ENCODE results near the gene FAT4. TPM values are rescaled to one million over a fixed set of nuclear protein-coding genes. Genes with fewer than 3 reads are reported as not detected.

Gene FAT4
- total and polyA plus RNA-seq, 2 donors (not counting 3 experiments of a cell fraction or from before 2014, with no cell fraction given): 16.4 to 39.1 TPM

- no peaks in the 10 kb centered on the region for H3K4me1 ChIP-seq (ENCODE audit: control insufficient read depth, extremely low read depth, insufficient read depth, low read length)
- no TSS peak for BruUV-seq (replicated peaks)
- H3K36me3 ChIP-seq (ENCODE audit: control insufficient read depth in 2 of 2, extremely low read depth in 1 of 2, insufficient read depth in 2 of 2, low read length in 2 of 2): no peaks in the 10 kb centered on the region
- no peak overlapping the region for H3K4me2 ChIP-seq (ENCODE audit: insufficient read depth, low read length)
- H3K9me1 ChIP-seq (replicated peaks; ENCODE audit: control insufficient read depth, extremely low read depth, insufficient read depth, low read length): peaks cover 2% of the 10 kb centered on the region
- ChIA-PET CTCF (no interaction called here), POLR2A (no interaction called here)
- H2AFZ ChIP-seq (ENCODE audit: low read depth, low read length): no peak overlapping the region
- H3K9me3 ChIP-seq (replicated peaks; ENCODE audit: control insufficient read depth, insufficient read depth, low read length): no peaks in the 10 kb centered on the region
- DNase-seq (ENCODE audit: low read depth, low spot score) (no peak), FAIRE-seq (no peak)
- H3K27ac ChIP-seq (ENCODE audit: insufficient read depth, low read depth, low read length): no peak overlapping the region
- dilution Hi-C loops (cut with MboI; ENCODE audit: extremely low pct_ligation_motif_present, low sequenced_read_pairs): no loop called here
- H3K4me3 ChIP-seq (replicated peaks in 1 of 3; ENCODE audit: insufficient read depth in 1 of 3, low read depth in 1 of 3, low read length in 3 of 3): no peak overlapping the region
- no peaks in the 10 kb centered on the region for H3K27me3 ChIP-seq (ENCODE audit: control insufficient read depth in 2 of 2, insufficient read depth in 2 of 2, low read length in 2 of 2)
- no peak overlapping the region for H3K9ac ChIP-seq (replicated peaks; ENCODE audit: extremely low read depth, insufficient read depth, low read length)
- no peaks in the 10 kb centered on the region for H4K20me1 ChIP-seq (replicated peaks; ENCODE audit: control insufficient read depth, extremely low read depth, insufficient read depth, low read length)
- no peaks in the 10 kb centered on the region for H3K79me2 ChIP-seq (ENCODE audit: control insufficient read depth, insufficient read depth, low read length)
- intact Hi-C loops (cut with micrococcal nuclease): no loop called here
- TF ChIP-seq MAX (IDR thresholded peaks at IDR 0.05; ENCODE audit: insufficient read depth, insufficient read length) (no peak), EZH2 (IDR thresholded peaks at IDR 0.05; ENCODE audit: borderline replicate concordance, low read depth, low read length, severe bottlenecking) (no peak), FOS (IDR thresholded peaks at IDR 0.05; ENCODE audit: borderline replicate concordance, insufficient read depth, low read length) (no peak), POLR2AphosphoS5 (IDR thresholded peaks at IDR 0.05; ENCODE audit: insufficient read depth, low read depth, low read length) (no peak), MYC (IDR thresholded peaks at IDR 0.05; ENCODE audit: low read depth, low read length) (no peak), JUN (IDR thresholded peaks at IDR 0.05; ENCODE audit: borderline replicate concordance, insufficient read depth, insufficient read length, low read depth) (no peak), GATA2 (IDR thresholded peaks at IDR 0.05; ENCODE audit: insufficient read depth, insufficient read length, low read depth, low read length) (no peak), POLR2A (IDR thresholded peaks at IDR 0.05; ENCODE audit: low read depth, low read length) (no peak), CTCF (IDR thresholded peaks at IDR 0.05; ENCODE audit: extremely low read depth in 1 of 2, insufficient read depth in 1 of 2, low read depth in 1 of 2, low read length in 2 of 2) (no peak)
Observed at GRCh38 chr4:125359363-125359762, 44.6 kb downstream of the FAT4 start.
